OCI-LY7 (cell line): ENCODE measurements around the gene NDUFAF7.

Source experiments
- EZH2phosphoT487 ChIP-seq: fragments of 200-600 bp; sonication (generic); IDR thresholded peaks from 2 replicates; pipeline ENCODE4 v1.6.1; 2018; ENCODE audit warnings: low read depth, borderline replicate concordance, mild to moderate bottlenecking, mixed run types, antibody characterized with exemption, low read length, moderate library complexity, mixed read lengths
- TF ChIP-seq, protein P1 (sequence below): fragments of 200-600 bp; sonication (generic); conservative IDR thresholded peaks from 2 replicates; pipeline ENCODE4 v1.5.1; 2014; ENCODE audit warnings: mild to moderate bottlenecking, antibody characterized with exemption, low read length, moderate library complexity, mixed read lengths

DNA sequence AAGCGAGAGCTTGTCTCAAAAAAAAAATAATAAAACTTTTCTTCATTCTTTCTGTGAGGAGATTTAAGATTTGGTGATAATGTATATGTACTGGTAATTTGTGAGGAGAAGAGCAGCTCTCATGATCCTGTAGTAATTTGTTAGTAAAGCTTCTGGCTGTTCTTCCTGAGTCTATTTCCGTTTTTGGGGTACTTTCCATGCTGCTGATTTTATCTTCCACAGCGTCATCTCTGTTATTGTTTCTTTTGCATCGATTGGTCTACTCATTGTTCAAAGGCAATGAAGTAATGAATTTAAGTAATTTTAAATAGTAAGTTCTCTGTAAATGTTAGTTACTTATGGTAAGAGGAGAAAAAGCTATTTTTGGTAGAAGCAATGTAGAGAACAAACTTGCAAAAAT is 12.0 kb downstream of the NDUFAF7 start:
- TF ChIP-seq, protein P1, sequence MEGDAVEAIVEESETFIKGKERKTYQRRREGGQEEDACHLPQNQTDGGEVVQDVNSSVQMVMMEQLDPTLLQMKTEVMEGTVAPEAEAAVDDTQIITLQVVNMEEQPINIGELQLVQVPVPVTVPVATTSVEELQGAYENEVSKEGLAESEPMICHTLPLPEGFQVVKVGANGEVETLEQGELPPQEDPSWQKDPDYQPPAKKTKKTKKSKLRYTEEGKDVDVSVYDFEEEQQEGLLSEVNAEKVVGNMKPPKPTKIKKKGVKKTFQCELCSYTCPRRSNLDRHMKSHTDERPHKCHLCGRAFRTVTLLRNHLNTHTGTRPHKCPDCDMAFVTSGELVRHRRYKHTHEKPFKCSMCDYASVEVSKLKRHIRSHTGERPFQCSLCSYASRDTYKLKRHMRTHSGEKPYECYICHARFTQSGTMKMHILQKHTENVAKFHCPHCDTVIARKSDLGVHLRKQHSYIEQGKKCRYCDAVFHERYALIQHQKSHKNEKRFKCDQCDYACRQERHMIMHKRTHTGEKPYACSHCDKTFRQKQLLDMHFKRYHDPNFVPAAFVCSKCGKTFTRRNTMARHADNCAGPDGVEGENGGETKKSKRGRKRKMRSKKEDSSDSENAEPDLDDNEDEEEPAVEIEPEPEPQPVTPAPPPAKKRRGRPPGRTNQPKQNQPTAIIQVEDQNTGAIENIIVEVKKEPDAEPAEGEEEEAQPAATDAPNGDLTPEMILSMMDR, result no peak
- TF ChIP-seq EZH2phosphoT487, result no peak
